WTC11 (cell line): ENCODE measurements around the gene SELENOP.

Experiments used
- ATF2 ChIP-seq: sonication (generic); formaldehyde crosslinking; IDR thresholded peaks from 2 replicates; pipeline ENCODE4 v1.8.1; 2022; ENCODE audit warnings: low read depth, missing genetic modification reagents, borderline replicate concordance
- FOXK1 ChIP-seq: sonication (generic); formaldehyde crosslinking; IDR thresholded peaks from 2 replicates; pipeline ENCODE4 v1.8.0; 2022; ENCODE audit warnings: mild to moderate bottlenecking, moderate library complexity, missing genetic modification reagents
- MAX ChIP-seq: sonication (generic); formaldehyde crosslinking; IDR thresholded peaks from 2 replicates; pipeline ENCODE4 v1.8.0; 2022; ENCODE audit warnings: mild to moderate bottlenecking, missing genetic modification reagents
- SMAD3 ChIP-seq: sonication (generic); formaldehyde crosslinking; IDR thresholded peaks from 2 replicates; pipeline ENCODE4 v1.8.0; 2022; ENCODE audit warnings: missing genetic modification reagents, mild to moderate bottlenecking, borderline replicate concordance
- TEAD4 ChIP-seq: sonication (generic); formaldehyde crosslinking; IDR thresholded peaks from 2 replicates; pipeline ENCODE4 v1.8.0; 2022; ENCODE audit warnings: mild to moderate bottlenecking, missing genetic modification reagents
- ZNF396 ChIP-seq: fragments of 250-450 bp; sonication (Bioruptor Pico); IDR thresholded peaks from 2 replicates; pipeline ENCODE4 v1.8.0; 2021; ENCODE audit warnings: mild to moderate bottlenecking, moderate library complexity, borderline replicate concordance
- TF ChIP-seq, protein P1 (sequence below): fragments of 200-600 bp; IDR thresholded peaks from 2 replicates; pipeline ENCODE4 v1.8.0; 2022; ENCODE audit warnings: antibody characterized with exemption

DNA sequence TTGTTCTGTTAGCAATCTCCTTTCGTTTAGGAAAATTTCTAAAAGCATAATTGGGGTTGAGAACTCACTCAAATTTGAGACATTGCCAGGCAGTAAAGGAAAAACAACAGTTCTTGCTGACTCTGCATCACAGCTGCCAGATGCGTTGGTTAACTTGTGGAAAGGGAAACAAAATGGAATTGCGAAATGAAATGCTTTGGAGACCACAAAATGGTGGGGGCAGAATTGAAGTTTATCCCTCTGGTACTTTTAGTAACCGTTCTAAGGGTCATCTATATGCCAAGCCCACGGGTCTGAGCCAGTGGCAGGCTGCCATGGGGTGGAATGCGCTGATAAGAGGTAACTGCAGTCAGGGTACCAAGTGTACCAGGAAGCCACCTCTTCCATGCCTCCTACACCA lies 28.6 kb upstream of the SELENOP start:
- TF ChIP-seq, protein P1, sequence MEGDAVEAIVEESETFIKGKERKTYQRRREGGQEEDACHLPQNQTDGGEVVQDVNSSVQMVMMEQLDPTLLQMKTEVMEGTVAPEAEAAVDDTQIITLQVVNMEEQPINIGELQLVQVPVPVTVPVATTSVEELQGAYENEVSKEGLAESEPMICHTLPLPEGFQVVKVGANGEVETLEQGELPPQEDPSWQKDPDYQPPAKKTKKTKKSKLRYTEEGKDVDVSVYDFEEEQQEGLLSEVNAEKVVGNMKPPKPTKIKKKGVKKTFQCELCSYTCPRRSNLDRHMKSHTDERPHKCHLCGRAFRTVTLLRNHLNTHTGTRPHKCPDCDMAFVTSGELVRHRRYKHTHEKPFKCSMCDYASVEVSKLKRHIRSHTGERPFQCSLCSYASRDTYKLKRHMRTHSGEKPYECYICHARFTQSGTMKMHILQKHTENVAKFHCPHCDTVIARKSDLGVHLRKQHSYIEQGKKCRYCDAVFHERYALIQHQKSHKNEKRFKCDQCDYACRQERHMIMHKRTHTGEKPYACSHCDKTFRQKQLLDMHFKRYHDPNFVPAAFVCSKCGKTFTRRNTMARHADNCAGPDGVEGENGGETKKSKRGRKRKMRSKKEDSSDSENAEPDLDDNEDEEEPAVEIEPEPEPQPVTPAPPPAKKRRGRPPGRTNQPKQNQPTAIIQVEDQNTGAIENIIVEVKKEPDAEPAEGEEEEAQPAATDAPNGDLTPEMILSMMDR = no peak
- TF ChIP-seq FOXK1 (CRISPR knock-in tag) (no peak), ATF2 (no peak), TEAD4 (CRISPR knock-in tag) (no peak), MAX (CRISPR knock-in tag) (no peak), SMAD3 (CRISPR knock-in tag) (no peak), ZNF396 (no peak)
